Umbilical cord (tissue), 2 donors: Measurements from ENCODE around the gene MEX3A. TPM values are rescaled to one million over a fixed set of nuclear protein-coding genes. Genes with fewer than 3 reads are reported as not detected.
"Not testable (repeated sequence)": the region's sequence is repeated elsewhere in the genome, so short reads cannot be mapped to it uniquely, and the experiment has no call there.

ENCODE experiments used
- DNase-seq: peaks from one replicate; pipeline ENCODE4 v3.0.0-alpha.2; 2015; ENCODE audit warnings: low spot score
- total RNA-seq: library from RNA; depleted of rRNA; stranded (reverse); fragments of >200 nt; gene quantifications from one replicate; pipeline ENCODE4 v1.2.3, GENCODE V29; 2014; ENCODE audit warnings: low replicate concordance; ENCODE audit not compliant: insufficient read depth

Gene MEX3A
- total RNA-seq, 1 donor from 2014 or later, result 4.6 TPM

DNA sequence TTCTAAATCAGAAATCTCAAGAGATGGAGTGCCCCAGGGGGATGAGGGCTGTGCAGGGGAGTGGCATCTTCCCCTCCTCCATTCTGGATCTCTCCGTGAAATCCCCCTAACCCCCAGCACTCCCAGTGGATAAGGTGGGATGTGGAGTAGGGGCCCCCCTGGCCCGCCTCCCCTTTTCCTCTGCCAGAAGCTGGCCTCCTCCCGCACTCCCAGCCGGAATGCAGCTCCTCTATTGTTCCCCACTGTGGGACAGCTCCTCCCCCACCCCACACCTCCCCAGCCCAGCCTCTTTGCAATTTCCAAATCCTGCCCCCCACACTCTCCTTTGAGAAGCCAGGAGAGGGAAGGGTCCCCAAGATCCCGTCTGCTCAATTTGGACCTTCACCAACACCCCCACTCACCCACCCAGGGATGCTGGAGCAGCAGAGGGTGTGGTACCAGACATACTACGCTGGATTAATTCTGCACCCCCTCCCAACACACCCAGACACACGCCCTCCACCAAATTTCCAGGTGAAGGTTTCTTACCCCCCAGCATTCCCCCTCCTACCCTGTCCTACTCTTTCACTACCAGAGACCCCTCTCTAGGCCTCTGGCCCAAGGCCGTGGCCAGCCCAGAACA is 1.9 kb downstream of the MEX3A start:
- DNase-seq, result no peak

DNA sequence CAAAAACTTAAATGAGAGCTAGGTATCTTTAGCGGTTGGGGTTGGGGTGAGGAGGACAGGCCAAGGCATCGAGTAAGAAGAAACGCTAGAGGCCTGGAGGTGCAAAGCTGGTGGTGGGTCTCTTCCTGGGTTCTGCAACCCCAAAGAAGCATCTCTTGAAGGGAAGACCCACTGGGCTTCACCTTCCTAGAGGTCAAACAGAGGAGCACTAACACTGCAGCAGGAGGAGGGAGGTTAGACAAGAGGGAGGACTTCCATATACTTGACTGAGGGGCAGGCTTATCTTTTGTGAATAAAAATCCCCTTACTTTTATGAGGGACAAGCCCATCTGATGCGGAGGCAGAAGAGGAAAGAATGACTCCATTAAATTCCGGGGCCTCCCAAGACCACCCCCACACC is 2.5 kb downstream of the MEX3A start:
- no peak for DNase-seq

DNA sequence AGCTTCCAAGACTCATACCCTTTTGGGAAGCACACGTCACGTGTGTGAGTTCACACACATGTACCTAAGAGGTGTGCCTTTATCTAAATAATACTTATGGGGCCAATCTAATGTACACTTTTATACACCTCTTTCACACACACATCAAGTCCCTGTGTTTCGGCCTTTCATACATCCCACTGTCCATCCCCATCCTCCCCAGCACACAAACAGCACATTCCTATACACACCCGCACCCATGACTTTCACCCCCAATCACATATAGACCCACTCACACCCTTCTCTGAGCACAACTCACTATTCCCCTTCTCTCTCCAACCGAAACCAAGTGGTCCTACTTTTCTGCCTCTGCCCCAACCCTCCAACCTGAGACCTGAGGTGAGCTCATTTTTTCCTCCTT is 3.5 kb downstream of the MEX3A start:
- no peak for DNase-seq

DNA sequence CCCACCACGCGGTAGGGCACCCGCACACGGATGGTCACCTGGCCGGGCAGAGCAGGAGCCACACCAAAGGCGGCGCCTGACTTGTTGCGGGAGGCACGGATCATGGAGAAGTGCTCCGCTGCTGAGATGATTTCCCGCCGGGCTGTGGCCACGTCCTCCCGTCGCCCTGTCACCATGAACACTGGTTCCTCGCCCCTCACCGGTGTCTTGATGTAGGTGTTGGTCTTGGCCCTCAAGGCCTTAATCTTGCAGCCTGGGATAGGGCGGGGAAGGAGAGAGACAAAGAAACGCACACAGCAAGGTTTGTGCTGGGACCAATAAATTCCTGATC is 4.9 kb downstream of the MEX3A start:
- no peak for DNase-seq

DNA sequence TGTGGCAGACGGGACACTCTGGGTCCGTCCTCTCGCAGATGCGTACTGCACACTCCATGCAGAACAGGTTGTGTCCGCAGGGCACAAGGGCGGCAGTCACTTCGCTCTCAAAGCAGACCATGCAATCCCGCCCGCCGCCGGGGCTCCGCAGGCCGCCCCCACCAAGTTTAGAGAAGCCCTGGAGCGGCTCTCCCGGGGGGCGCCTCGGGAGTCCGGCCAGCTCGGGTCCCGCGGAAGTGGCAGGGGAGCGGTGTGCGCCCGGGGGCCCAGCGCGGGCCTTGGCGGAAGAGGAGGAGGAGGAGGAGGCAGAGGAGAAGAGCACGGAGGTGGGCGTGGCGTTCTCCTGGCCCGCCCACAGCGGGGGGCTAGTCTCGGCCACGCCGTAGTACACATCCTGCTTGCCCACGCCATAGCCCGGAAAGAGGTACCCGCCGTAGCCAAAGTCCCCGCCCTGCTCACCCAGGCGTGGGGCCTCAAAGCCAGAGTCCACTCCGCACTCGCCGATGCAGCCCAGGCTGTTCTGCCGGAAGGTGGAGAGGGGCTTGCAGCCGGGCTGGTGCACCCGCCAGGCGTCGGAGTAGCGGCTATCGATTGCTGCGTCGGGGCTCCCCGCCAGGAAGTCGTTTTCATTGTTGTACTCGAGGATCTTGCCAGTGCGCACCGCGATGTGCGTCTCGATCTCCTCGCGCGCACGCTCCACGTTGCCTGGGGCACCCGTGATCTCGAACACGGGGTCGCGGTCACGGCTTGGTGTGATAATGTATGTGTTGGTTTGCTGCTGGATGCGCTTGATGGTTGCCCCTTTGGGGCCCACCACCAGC is 5.4 kb downstream of the MEX3A start:
- DNase-seq, result no peak

DNA sequence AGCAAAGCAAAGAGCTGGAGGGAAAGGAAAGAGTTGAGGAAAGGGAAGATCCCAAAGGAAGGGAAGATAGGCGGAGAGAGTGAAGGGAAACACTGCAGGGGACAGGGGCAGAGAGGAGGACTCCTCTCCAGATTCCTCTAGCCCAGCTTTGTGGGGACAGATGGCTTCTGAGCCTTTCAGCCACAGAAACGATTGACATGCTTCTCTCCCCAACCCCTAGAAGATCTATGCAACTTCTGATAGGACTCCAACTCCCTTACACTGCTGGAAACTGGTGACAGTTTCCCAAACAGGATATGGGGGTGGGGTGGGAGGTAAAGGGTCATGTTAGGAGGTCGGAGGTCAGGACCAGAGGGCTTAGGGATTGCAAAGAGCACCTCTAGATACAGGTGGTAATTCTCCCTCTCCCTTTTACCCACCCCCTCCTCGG is 6.5 kb downstream of the MEX3A start:
- DNase-seq, result no peak

DNA sequence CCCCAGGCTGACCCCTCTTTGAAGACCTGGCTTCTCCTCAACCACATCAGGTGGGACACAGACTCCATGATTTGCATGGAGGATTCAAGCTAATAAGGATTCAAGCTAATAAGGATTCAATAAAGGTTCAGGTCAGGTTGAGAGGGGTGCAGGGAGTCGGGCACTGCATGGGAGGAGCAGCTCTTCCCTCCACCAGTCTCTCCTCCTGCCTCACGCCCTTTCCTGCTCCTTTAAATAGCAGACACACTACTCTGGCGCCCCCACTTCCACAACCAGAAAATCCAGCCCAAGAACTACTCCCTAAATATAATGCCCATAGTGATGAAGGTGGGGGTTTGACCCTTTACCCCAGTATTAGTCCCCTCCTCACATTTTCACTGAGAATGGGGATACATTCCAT is 7.1 kb downstream of the MEX3A start:
- no peak for DNase-seq

DNA sequence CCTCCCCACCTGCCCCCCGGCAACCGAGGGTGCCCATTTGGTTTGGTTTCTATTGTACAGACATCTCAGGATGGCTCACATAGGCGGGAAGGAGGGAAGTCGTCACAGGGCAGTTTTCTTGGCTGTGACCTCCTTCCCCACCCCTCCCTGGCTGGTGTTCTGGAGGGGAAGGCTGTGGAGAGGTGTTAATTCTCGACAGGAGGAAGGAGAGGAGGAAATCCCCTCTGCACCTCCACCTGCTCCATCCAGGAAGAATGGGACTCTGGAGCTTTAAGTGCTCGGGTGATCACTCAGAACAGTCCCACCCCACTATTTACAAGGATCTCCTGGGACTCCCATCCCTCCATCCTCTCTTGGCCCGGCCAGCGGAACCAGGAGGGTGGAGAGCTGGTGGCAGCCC is 7.6 kb downstream of the MEX3A start:
- no peak for DNase-seq

DNA sequence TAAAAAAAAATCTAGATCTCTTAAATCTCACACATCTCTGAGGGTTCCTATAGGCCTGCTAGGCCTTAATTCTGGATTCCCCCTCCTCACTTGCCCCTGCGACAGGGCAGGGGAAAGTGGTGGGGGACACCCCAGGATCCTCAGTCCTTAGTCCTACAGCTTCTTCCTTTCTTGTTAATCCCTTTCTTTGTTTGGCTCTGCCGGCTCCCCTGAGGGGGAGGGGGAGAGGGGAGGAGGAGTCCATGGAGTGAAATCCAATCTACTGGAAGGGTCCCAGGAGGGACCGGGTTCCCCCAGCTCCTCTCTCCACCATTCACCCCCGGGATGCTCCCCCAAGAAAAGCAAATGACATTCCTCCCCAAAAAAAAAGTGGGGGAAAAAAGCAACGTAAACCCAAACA is 8.5 kb downstream of the MEX3A start:
- no peak for DNase-seq

DNA sequence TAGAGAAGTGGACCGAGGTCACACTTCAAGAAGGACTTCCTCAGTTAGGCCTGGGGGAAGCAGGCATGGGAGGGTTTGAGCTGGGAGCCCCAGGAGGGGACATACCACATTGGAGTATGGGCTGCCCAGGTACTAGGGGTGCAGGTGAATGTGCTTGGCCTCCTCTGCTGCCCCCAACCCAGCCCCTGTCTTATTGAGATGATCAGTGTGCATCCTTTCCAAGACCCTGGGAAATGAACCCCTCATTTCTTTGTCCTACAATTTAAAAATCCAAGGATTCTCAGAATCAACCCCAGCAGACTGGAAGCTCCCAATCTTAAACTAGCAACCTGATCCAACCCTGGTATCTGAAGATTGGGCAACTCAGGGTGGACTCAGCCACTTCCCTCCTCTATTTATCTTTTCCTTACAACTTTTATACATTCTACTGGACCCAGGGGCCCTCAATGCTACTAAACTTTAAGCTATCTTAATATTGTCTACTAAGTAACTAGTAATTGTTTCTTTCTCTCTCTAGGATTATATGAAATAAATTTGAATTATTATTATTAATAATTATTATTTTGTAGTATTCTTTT is 9.1 kb downstream of the MEX3A start:
- DNase-seq, result no peak

DNA sequence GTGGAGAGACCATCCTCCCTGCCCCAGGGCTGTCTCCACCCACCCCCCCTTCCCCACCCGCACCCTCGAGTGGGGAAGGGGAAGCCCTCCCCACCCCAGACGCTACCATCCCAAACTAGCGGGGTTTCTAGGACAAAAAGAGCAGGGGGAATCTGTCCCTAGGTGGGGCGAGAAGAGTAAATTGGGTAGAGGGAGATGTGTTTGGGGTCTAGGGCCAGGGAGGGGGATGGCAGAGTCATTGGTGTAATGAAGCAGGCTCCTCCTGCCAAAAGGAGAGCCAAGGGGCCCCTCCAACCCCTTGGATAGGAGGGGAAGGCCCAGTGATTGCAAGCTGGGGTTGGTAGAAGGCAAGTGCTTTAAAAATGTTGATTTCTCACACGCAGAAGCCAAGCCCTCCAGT is 10.0 kb downstream of the MEX3A start:
- DNase-seq, result no peak

DNA sequence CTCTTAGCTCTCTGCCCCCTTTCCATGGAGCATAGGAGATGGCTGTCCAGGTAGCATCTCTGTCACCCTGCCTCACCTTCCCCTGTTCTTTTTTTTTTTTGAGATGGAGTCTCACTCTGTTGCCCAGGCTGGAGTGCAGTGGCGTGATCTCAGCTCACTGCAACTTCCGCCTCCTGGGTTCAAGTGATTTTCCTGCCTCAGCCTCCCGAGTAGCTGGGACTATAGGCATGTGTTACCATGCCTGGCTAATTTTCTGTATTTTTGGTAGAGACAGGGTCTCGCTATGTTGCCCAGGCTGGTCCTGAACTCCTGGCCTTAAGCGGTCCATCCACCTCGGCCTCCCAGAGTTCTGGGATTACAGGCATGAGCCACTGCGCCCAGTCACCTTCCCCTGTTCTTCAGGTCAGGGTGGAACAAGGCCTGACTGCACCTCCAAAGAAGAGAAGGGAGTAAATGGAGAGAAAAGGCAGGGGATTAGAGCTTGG is 10.9 kb downstream of the MEX3A start:
- DNase-seq, result not testable (repeated sequence)

DNA sequence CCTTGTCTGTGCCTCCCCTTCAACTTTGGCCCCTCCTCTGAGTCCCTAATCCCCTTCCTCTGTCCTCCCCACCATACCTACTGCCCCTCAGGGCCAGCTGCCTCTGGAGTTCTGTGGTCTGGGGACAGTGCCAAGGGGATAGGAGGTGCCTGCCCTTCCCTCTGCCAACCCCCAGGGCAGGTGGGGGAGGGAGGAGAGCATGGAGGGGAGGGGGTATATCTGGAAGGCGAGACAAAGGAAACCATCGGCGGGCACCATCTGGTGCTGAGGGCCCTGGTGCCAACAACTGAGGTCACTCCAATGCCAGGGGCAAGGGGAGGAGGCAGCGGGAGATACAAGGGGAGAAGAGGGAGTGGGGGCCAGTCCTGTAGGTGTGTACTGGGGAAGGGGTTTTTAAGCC is 11.7 kb downstream of the MEX3A start:
- no peak for DNase-seq

DNA sequence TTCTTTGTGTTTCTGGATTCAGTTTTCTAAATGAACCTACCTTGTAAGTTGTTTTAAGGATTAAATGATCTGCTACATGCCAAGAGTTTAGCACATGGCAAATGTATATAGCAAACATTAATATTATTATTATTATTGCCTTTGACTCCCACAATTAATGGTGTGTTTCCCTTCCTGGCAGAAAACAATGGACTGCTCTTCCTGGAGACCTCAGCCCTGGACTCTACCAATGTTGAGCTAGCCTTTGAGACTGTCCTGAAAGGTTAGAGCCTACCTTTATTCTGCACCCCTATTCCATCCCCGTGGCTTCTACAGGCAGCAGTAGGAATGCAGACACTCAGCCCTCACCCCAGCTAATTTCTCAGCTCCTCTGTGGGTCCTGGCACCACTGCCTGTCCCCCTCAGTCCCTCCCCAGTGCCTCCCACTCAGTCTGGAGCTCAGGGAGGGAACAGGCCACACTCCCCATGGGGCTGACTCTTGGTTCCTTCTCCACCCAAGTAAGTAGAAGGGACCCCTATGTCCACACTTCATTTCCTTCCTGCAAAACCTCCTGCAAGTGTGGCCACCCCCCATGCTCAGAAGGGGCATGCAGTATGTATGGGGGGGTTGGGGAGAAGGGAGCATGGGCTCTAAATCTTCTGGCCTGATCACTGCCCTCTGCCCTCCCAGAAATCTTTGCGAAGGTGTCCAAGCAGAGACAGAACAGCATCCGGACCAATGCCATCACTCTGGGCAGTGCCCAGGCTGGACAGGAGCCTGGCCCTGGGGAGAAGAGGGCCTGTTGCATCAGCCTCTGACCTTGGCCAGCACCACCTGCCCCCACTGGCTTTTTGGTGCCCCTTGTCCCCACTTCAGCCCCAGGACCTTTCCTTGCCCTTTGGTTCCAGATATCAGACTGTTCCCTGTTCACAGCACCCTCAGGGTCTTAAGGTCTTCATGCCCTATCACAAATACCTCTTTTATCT is 12.5 kb downstream of the MEX3A start:
- no peak for DNase-seq

DNA sequence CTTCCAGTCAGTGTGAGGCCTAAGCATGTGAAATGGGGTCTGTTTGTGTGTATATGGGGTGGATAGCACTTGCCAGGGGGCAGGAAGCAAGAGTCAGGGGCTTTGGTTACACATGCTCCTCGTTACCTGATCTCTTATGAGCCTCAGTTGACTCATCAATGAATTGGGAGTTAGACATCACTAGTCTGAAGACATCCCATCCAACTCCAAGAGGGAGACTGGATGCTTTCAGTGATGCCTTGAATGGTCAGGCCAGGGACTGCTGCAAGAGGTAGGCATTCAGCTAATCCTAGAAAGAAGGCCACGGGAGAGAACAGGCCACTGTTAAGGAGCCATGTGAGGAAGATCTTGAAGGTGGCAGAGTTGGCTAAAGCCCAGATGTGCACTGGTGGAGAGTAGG is 15.0 kb downstream of the MEX3A start:
- DNase-seq, result no peak

DNA sequence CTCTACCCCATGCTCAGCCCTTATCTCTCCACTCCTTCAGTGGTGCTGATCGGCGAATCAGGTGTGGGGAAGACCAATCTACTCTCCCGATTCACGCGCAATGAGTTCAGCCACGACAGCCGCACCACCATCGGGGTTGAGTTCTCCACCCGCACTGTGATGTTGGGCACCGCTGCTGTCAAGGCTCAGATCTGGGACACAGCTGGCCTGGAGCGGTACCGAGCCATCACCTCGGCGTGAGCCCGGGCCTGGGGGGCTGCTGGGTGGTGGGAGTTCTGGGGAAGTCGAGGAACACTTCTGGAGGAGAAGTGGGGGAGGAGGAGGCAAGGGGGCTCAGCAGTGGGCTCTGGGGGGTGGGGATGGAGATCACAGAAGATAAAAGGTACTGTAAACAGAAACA is 16.4 kb downstream of the MEX3A start:
- no peak for DNase-seq

DNA sequence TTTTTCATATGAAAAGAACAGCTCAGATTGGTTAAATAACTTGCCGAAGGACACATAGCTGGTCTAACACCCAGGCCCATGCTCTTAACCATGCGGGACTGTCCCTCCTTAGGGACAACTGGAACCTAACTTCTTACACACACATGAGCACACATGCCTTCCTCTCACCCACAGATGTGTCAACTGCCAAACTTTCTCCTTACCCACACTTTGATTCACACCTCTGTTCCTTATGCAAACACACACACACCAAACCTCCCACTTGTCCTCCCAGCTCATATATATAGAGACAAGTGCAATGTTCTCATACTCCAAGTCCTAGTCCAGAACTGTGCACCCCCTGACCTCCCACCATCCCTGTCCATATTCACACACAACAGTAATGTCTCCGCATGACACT is 17.1 kb downstream of the MEX3A start:
- DNase-seq, result no peak

DNA sequence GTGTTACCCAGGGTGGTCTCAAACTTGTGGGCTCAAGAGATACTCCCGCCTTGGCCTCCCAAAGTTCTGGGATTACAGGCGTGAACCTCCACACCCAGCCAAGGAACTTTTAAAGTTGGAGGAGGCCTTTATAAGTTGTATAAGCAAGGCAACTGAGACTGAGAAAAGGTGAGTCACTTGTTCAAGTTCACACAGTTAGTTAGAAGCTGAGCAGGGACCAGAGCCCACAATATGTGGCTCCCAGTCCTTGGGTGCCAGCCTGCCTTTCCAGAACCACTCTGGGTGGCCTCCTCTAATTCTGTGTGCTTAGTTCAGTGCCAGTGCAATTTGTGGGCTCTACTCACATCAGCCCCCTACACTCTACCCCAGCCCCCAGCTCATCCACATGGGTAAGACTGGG is 17.6 kb downstream of the MEX3A start:
- DNase-seq, result no peak

DNA sequence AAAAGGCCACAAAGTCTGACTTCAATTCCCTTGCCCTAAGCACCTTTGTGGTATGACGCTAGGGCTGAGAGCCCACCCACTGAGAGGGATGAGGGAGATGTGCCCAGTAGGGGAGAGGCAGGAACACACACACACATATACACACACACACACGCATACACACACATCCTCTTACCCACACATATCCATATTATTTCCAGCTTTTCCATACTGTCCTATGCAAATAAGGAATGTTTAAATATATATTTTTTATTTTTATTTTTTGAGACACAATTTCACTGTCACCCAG is 18.3 kb downstream of the MEX3A start:
- DNase-seq, result no peak

DNA sequence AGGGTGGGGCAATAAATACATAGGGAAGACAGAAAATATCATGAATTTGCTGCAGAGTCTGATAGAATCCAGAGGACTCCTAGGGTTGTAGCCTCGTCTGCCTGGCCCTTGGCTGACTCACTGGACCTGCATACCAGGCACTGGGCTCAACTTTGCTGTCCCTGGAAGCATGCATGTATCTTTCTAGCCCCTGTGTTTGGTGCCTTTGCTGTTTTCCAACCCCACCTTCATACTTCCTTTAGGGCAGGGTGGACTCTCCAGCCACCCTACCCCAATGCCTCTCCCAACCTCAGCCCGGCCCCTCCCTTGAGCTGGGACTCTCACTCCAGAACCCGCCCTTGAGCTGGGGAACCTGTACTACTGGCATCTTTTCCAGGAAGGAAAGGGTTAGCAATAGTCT is 20.1 kb downstream of the MEX3A start:
- DNase-seq, result no peak

DNA sequence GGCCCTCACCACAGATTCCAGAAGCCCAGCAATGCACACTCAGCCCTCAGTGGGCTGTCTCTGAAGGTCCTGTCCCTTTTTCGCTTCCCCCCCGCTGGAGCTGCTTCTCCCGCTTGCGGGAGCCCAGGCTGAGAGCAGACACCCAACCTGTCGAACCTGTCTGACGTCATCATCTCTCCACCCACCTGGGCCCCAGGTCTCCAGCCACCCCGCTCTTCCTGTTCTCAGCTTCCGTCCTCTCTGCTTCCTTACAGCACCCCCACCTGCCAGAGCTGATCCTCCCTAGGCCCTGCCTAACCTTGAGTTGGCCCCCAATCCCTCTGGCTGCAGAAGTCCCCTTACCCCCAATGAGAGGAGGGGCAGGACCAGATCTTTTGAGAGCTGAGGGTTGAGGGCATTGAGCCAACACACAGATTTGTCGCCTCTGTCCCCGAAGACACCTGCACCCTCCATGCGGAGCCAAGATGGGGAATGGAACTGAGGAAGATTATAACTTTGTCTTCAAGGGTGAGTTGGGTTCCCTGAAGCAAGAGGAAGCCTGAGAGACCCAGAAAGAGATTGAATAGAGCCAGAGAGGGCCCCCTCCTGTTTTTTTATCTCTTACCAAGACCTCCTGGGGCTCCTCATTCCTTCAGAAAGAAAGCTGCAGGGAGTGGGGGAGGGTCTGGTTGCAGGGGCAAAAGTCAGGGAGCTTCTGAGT is 21.2 kb downstream of the MEX3A start, which contains the start of gene RAB25:
TSS of gene RAB25 (plus strand) at position 224 of the 700 bp plus-strand sequence. CDS start at position 465, 241 bp downstream.
- peak; percentile 74 for DNase-seq
